Activated effector memory CD4-positive, alpha-beta T cell treated with anti-CD3 and anti-CD28 coated beads, Interleukin-2, amount 50 U/mL, for 16 hours (primary cell): Measurements from ENCODE around the gene BRD3OS.
A peak's percentile ranks its signal among the peaks of the same experiment; 100 is the strongest.

Experiments
- DNase-seq: peaks from one replicate; pipeline ENCODE4 v3.0.0-alpha.2; 2020

Gene BRD3OS

GRCh38 chr9:134007150-134007549 lies 18.1 kb upstream of the BRD3OS start:
- DNase-seq: no peak

- DNase-seq: no peak
Measured at GRCh38 chr9:134007571-134007970, 17.7 kb upstream of the BRD3OS start.

GRCh38 chr9:134010310-134011173 lies 14.7 kb upstream of the BRD3OS start:
- no peak for DNase-seq

- DNase-seq: no peak
Measured at GRCh38 chr9:134011401-134011800, 13.9 kb upstream of the BRD3OS start.

DNA sequence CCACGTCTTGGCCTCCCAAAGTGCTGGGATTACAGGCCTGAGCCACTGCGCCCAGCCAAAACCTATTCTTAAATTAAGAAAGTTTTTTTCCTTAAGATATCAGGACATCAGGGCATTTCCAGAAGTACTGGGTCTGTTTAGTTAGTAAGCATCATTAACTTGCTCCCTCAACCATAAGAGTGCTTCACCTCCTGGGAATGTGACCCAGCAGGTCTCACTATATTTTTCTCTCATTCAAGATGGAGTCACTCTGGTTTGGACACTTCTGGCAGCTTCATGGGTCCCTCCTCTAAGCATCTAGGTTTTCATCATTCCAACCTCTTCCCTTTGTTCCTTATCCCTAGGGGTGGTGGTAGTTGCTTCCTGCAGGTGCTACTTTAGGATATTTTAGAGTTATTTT lies 10.3 kb upstream of the BRD3OS start:
- no peak for DNase-seq

GRCh38 chr9:134024214-134024792 lies 978 bp upstream of the BRD3OS start:
- no peak for DNase-seq

GRCh38 chr9:134025606-134026541 lies 593 bp downstream of the BRD3OS start:
- peak; percentile 81 for DNase-seq

DNA sequence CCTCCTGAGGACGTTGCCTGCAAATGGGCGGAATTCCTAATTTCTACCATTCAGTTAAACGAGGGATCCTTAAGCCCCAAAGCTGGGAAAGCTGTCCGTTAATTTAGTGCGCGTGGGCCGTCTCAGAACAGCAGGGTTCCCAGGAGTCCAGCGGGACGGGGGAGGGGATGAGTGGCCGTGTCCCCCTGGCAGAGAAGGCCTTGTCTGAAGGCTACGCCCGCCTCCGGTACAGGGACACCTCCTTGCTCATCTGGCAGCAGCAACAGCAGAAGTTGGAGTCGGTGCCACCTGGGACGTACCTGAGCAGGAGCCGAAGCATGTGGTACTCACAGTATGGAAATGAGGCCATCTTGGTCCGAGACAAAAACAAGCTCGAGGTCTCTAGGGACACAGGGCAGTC lies 1.3 kb downstream of the BRD3OS start:
- no peak for DNase-seq

DNA sequence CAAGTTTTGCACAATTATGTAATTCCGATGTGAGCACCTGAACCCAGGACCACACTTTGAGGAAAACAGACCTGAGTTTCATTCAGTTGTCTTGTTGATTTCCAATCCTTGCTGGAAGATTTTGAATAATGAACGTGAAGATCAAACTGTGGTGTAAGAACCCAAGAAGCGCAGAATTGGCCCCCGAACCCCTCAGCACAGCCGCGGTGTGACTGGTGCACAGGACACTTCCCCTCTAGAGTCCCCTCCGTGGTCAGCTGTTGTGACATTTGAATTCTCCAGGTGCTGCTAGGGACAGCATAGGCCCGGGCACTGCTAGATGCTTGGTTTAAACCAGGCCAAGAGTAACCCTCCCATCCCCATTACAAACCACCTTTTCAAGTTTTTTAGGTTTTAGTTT lies 1.7 kb downstream of the BRD3OS start:
- peak; percentile 10 for DNase-seq

DNA sequence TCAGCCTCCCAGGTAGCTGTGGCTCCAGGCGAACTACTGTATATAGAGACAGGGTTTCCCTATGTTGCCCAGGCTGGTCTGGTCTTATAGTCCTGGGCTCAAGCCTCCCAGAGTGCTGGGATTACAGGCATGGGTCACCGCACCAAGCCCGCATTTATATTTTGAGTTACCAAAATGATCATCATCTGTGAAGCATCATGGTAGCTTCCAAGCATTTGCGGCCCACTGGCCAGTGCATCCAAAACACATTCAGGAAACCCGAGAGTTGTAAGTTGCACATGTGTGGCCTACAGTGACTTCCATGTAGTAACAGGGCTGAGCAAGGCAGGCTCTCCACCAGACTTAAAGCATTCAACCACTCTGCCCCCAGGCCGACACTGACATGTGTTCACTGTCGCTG lies 2.3 kb downstream of the BRD3OS start:
- DNase-seq: peak; percentile 28

- DNase-seq: no peak
Measured at GRCh38 chr9:134028076-134028475, 2.8 kb downstream of the BRD3OS start.

GRCh38 chr9:134028575-134029247 lies 3.4 kb downstream of the BRD3OS start:
- DNase-seq: no peak

GRCh38 chr9:134029248-134030226 lies 4.3 kb downstream of the BRD3OS start:
- DNase-seq: peak; percentile 54

DNA sequence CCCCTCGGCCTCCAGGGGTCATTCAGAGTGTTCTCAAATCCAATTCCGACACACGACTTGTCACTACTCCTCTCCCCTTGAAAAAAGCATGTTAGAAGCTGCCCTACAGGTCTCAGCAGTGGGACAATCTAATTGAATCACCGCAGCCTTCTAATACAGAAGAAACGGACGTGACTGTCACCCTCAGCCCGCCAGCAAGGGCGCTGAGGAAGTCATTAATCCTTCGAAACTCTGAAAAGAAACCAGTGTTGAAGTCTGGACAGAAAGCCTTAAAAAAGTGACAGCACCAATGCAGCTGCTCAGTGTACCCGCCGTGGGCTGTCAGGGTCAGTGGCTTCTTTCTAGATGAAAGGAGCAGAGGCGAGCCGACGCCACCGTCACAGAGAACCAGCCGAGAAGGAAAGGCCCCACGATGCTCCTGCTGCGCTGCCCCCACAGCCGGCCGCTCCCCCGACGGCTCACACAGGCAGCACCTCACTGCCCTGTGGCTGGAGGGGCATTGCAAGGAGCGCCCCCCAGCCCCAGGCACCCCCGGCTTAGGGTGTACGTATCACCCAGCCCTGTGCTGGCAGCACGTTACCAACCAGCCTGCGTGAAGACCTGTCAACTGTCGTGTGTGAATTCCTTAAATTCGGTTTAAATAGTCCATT lies 5.7 kb downstream of the BRD3OS start:
- peak; percentile 45 for DNase-seq

DNA sequence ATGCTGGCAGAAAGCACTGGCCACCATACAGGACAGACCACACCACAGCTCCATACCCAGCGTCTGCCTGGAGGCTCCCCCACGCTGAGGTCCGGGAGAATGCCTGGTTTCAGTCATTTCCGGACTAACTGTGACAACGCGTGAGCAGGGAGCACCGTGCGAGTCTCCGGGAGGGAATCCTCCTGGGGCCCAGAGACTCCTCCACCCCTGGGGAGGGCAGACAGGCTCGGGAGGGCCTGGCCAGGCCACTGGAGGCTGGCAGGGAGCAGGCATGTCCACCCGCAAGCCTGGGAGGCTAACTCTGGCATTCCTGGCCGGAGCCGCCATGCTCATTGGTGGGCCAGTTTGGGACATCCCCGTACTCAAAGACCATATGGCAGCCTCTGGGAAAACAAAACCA lies 6.5 kb downstream of the BRD3OS start:
- peak; percentile 59 for DNase-seq

- no peak for DNase-seq
Measured at GRCh38 chr9:134032456-134033222, 7.4 kb downstream of the BRD3OS start.

GRCh38 chr9:134033516-134034214 lies 8.4 kb downstream of the BRD3OS start:
- no peak for DNase-seq

GRCh38 chr9:134034215-134035040 lies 9.1 kb downstream of the BRD3OS start:
- DNase-seq: no peak
